NT2/D1 (cell line): Measurements from ENCODE around the gene ITGA2B.

Experiments
- SUZ12 ChIP-seq: IDR thresholded peaks from 2 replicates; pipeline ENCODE4 v1.6.1; 2011; ENCODE audit not compliant: insufficient read length, insufficient read depth; ENCODE audit errors: extremely low read depth
- YY1 ChIP-seq: IDR thresholded peaks from 2 replicates; pipeline ENCODE4 v1.6.1; 2011; ENCODE audit not compliant: insufficient read length, insufficient read depth
- ZNF274 ChIP-seq: IDR thresholded peaks from 2 replicates; pipeline ENCODE4 v1.6.1; 2011; ENCODE audit warnings: mild to moderate bottlenecking, low read depth, low read length

GRCh38 chr17:44367231-44367979 is 22.0 kb downstream of the ITGA2B start:
- TF ChIP-seq ZNF274 (no peak), YY1 (no peak), SUZ12 (no peak)
